Measurements from ENCODE around the gene PPP2R5C. TPM values are rescaled to one million over a fixed set of nuclear protein-coding genes. Genes with fewer than 3 reads are reported as not detected.

Gene PPP2R5C
- total and polyA plus RNA-seq, 9 of the 15 experiments (the other 6 are each of a cell fraction or from before 2014, with no cell fraction given) = 284 to 617 (median 395) TPM

GRCh38 chr14:101861464-101861863 lies 100.0 kb downstream of the PPP2R5C start (continued):
- TF ChIP-seq IRF9 (tag; IDR thresholded peaks at IDR 0.05) (no peak), CBX5 (IDR thresholded peaks at IDR 0.05; ENCODE audit: borderline replicate concordance, low read depth) (no peak), HNRNPH1 (optimal IDR thresholded peaks at IDR 0.05; ENCODE audit: low read depth, low read length) (no peak), DLX4 (CRISPR knock-in tag; IDR thresholded peaks at IDR 0.05) (no peak), MEF2D (tag; conservative IDR thresholded peaks at IDR 0.05; ENCODE audit: low read depth) (no peak), RCOR1 (IDR thresholded peaks at IDR 0.05; ENCODE audit: borderline replicate concordance in 1 of 2, low read depth in 2 of 2, low read length in 2 of 2) (no peak), CTBP1 (IDR thresholded peaks at IDR 0.05; ENCODE audit: borderline replicate concordance) (no peak)

GRCh38 chr14:101862177-101862576 lies 100.7 kb downstream of the PPP2R5C start:
- no peaks in the 10 kb centered on the region for H3K9me1 ChIP-seq (ENCODE audit: control insufficient read depth, insufficient read depth, low read length)
- ChIA-PET POLR2A (no interaction called here), CTCF (ENCODE audit: low intra/inter-chr PET ratio) (no interaction called here)
- H2AFZ ChIP-seq (ENCODE audit: low read depth, low read length) = no peak overlapping the region
- no peak for TF ChIP-seq ZNF140 (CRISPR knock-in tag; IDR thresholded peaks at IDR 0.05)
- TF ChIP-seq HDAC8 (tag; IDR thresholded peaks at IDR 0.05) = no peak
- no peak for TF ChIP-seq ZNF3 (CRISPR knock-in tag; IDR thresholded peaks at IDR 0.05)
- TF ChIP-seq ZNF57 (CRISPR knock-in tag; IDR thresholded peaks at IDR 0.05) = no peak
- no peak for TF ChIP-seq CBFA2T3 (IDR thresholded peaks at IDR 0.05)
- TF ChIP-seq CREM (IDR thresholded peaks at IDR 0.05; ENCODE audit: low read depth) = no peak
- no peak for TF ChIP-seq IRF9 (tag; IDR thresholded peaks at IDR 0.05)
- no peak for TF ChIP-seq ARID3B (CRISPR knock-in tag; IDR thresholded peaks at IDR 0.05; ENCODE audit: borderline replicate concordance)
- TF ChIP-seq ELK3 (CRISPR knock-in tag; IDR thresholded peaks at IDR 0.05) = no peak
- no peak for TF ChIP-seq ZNF175 (CRISPR knock-in tag; IDR thresholded peaks at IDR 0.05; ENCODE audit: low read depth)
- TF ChIP-seq KAT7 (CRISPR knock-in tag; IDR thresholded peaks at IDR 0.05; ENCODE audit: borderline replicate concordance) = no peak
- no peaks in the 10 kb centered on the region for H3K27me3 ChIP-seq (ENCODE audit: control insufficient read depth in 2 of 2, insufficient read depth in 2 of 2, low read length in 2 of 2)
- no peak overlapping the region for H3K4me3 ChIP-seq
- H3K79me2 ChIP-seq (ENCODE audit: control insufficient read depth, insufficient read depth, low read length) = peaks cover 33% of the 10 kb centered on the region
- 88% methylated on average over 4 of the region's 4 CpGs for WGBS (ENCODE audit: insufficient coverage, low coverage, missing lambda C conversion rate)
- ATAC-seq (no peak), FAIRE-seq (no peak), DNase-seq (ENCODE audit: extremely low read depth in 1 of 4, low spot score in 3 of 4) (no peak)
- no peaks in the 10 kb centered on the region; the same call in 1 of the 2 replicates for H4K20me1 ChIP-seq (replicated peaks; ENCODE audit: control insufficient read depth, insufficient read depth, low read length)
- intact Hi-C loops (cut with micrococcal nuclease) = no loop called here
- no peak overlapping the region for H3K27ac ChIP-seq (ENCODE audit: extremely low read depth, low read depth, low read length)
- in situ Hi-C loops (cut with MboI) = no loop called here
- no peak overlapping the region for H3K4me2 ChIP-seq (ENCODE audit: insufficient read depth, low read length)
- H3K9ac ChIP-seq (ENCODE audit: insufficient read depth in 1 of 2, low read depth in 2 of 2, low read length in 2 of 2) = no peak overlapping the region
- no TSS peak for BruUV-seq (replicated peaks)
- H3K4me1 ChIP-seq (replicated peaks in 1 of 2; ENCODE audit: control insufficient read depth in 2 of 2, insufficient read depth in 2 of 2, low read length in 2 of 2) = no peaks in the 10 kb centered on the region
- H3K36me3 ChIP-seq (ENCODE audit: control insufficient read depth, insufficient read depth, low read length) = peaks cover 62% of the 10 kb centered on the region
- H3K9me3 ChIP-seq (replicated peaks; ENCODE audit: control insufficient read depth, insufficient read depth, low read depth, low read length) = no peaks in the 10 kb centered on the region
